Measurements from ENCODE around the gene ADCY1.
A peak's percentile ranks its signal among the peaks of the same experiment; 100 is the strongest.
"Not testable (repeated sequence)": the region's sequence is repeated elsewhere in the genome, so short reads cannot be mapped to it uniquely, and the experiment has no call there.

Gene ADCY1

DNA sequence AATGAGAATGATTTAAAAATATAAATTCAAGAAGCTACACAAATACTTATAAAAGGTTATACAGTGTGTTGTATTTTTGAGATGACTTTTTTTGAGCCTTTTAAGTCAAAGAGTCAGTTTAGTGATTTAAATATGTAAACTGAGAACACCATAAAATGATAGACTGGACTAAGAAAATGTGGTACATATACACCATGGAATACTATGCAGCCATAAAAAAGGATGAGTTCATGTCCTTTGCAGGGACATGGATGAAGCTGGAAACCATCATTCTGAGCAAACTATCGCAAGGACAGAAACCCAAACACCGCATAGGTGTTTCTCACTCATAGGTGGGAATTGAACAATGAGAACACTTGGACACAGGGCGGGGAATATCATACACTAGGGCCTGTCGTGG lies 182.2 kb downstream of the ADCY1 start:
- not testable (repeated sequence) for H3K4me1 Mint-ChIP-seq (ENCODE audit: low read depth); H3K36me3 Mint-ChIP-seq; H3K27ac Mint-ChIP-seq; H3K9me3 Mint-ChIP-seq (ENCODE audit: low read depth); H3K4me3 Mint-ChIP-seq; H3K27me3 Mint-ChIP-seq

DNA sequence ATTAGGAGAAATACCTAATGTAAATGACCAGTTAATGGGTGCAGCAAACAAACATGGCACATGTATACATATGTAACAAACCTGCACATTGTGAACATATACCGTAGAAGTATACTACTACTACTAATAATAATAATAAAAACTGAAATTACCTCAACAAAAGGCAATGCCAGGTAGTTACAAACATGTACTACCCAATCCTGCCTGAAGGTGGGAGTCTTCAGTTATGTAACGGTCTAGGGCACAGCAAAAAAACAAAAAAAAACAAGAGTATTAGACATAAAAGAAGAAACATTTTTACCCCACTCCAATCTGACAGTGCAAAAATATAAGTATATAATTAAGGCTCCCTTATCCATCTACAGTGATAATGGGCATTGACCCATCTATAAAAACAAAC lies 182.6 kb downstream of the ADCY1 start:
- H3K4me3 Mint-ChIP-seq; H3K27me3 Mint-ChIP-seq; H3K9me3 Mint-ChIP-seq (ENCODE audit: low read depth); H3K27ac Mint-ChIP-seq; H3K4me1 Mint-ChIP-seq (ENCODE audit: low read depth); H3K36me3 Mint-ChIP-seq: not testable (repeated sequence)

DNA sequence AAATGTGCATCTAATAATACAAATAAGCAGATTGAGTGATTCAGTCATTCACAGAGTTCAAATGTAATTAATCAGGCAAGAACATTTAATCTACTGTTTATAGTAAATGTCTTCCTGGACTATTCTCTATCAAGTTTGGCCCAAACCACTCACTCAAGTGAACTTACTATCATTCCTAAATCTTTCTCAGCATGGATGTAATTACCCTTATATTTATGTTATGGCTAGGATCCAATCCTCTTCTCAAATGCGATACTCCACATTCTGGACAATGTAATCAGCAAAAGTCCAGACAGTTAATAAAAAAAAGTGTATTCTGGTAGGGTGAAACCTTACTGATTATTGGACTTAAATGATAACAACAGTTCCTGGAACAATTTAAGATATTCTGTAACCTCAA lies 185.3 kb downstream of the ADCY1 start:
- H3K4me1 Mint-ChIP-seq (ENCODE audit: low read depth), result peaks cover 18% of the 10 kb centered on the region
- H3K9me3 Mint-ChIP-seq (ENCODE audit: low read depth); H3K4me3 Mint-ChIP-seq; H3K36me3 Mint-ChIP-seq; H3K27ac Mint-ChIP-seq; H3K27me3 Mint-ChIP-seq: not testable (repeated sequence)

DNA sequence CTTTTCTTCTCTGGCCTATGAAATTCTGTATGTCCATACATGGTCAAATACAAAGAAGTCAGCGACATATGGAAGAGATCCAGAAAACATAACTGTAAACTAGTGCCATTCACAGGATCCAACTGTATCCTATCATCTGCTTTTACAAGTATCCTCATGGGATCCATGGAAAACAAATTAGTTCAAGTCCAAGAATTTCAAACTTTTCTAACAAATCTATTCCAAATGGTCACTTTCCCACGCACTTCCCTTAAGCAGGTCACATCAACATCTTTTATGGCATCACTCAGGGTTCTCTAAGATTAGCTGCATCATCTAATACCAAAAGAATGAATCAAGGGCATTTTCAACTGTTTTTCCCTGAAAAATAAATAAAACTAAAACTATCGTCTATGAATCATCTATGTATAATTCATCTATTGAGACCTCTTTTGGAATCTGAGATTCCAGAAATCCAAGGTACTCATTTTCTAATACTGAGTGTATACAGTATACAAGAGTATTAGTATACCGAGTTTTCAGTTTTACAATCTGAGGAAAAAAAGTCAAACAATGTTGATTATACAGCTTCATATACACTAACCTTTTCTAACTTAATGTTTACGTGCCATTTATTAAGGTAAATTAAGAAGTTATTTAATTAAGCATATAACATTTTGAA lies 187.5 kb downstream of the ADCY1 start:
- H3K4me3 Mint-ChIP-seq, result not testable (repeated sequence)
- H3K4me1 Mint-ChIP-seq (ENCODE audit: low read depth), result peaks cover 21% of the 10 kb centered on the region

DNA sequence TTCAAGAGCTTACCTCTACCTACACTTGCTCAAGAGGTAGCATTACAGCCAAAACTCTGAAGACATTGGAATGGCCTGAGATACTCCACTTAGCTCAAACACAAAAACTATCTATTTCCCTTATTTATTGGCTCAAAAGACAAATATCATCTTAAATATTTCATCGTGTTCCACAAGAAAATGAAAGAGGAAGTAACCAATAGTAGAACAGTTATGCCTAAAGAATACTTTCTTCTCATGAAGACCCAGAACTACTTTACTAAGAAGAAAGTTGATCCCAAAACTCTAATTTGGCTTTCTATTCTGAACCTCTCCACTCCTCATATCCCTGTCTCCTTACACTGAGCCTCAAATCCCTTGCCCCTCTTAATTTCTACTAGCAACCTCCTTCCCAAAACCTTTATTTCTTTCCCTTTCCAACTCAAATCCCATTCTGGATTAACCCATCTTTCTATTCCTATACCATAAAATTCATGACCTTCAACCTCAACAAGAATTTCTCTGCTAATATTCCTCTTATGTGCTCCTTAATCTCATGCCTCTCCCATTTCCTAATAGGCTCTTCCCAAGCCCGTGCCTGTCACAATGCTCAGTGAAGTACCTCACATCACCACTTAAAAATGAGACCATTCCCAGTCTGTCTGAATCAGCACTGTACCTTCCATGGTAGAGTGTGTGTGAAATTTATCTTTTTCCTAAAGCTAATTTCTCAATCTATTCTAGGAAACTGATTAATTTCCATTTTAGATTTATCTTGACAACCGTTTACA lies 188.2 kb downstream of the ADCY1 start:
- H3K4me1 Mint-ChIP-seq (ENCODE audit: low read depth), result peaks cover 21% of the 10 kb centered on the region
- not testable (repeated sequence) for H3K27me3 Mint-ChIP-seq; H3K27ac Mint-ChIP-seq; H3K36me3 Mint-ChIP-seq; H3K9me3 Mint-ChIP-seq (ENCODE audit: low read depth); H3K4me3 Mint-ChIP-seq

More for the DNA sequence above, 187.5 kb downstream of the ADCY1 start:
- not testable (repeated sequence) for H3K27ac Mint-ChIP-seq; H3K27me3 Mint-ChIP-seq; H3K36me3 Mint-ChIP-seq; H3K9me3 Mint-ChIP-seq (ENCODE audit: low read depth)

DNA sequence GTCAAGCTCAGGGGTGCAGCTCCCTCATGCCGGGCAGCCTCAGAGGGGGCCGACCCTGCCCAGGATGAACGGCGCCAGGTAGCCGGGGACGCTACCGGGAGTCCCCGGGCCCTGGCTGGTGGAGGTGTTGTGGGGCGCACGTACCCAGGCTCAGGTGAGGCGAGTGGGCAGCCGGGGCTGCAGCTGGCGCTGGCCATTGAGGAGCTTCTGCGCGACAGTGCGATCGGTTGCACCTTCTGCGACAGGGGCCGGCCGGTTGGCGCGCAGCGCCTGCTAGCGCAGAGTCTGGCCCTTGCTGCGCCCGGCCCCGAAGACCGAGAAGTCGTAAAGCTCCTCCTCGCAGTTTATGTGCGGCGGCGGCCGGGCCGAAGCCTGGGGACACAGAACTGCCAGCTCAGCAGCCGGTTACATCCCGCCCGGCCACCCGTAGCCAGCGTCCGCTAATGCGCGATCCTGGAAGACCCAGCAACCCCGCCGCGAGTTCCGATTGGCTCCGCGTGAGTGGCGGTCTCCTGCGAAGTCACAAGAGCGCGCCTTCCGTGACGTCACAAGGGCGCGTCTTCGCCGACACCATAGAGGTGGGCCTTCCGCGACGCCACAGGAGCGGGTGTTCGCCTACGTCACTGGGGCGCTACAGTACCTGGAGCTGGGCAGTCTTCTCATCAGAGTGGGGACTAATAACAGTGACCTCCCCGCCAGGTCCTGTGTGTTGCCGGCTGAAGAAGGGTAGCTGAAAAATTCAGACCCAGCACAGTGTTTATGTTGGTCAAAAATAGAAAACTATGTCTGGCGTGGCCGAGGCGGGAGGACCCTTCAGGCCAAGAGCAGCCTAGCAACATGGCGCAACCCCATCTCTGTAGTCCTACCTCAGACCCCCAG lies 194.6 kb downstream of the ADCY1 start:
- H3K36me3 Mint-ChIP-seq; H3K27me3 Mint-ChIP-seq; H3K9me3 Mint-ChIP-seq (ENCODE audit: low read depth): not testable (repeated sequence)
- Mint-ChIP-seq H3K27ac (peak overlapping the region; percentile 95), H3K4me1 (ENCODE audit: low read depth) (peaks cover 14% of the 10 kb centered on the region), H3K4me3 (peak overlapping the region; percentile 93)

DNA sequence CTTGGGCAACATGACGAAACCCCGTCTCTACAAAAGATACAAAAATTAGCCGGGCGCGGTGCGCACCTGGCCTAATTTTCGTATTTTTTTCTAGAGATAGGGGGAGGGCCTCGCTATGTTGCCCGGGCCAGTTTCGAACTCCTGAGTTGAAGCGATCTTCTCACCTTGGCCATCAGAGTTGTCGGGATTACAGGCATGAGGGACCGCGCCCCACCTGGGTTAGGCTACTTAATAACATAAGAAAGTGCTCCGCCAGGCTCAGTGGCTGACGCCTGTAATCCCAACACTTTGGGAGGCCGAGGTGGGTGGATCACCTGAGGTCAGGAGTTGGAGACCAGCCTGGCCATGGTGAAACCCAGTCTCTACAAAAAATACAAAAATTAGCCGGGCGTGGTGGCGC lies 195.5 kb downstream of the ADCY1 start:
- Mint-ChIP-seq H3K27ac (peak overlapping the region; percentile 95), H3K4me3 (peak overlapping the region; percentile 93), H3K4me1 (ENCODE audit: low read depth) (peaks cover 12% of the 10 kb centered on the region)
- not testable (repeated sequence) for H3K9me3 Mint-ChIP-seq (ENCODE audit: low read depth); H3K36me3 Mint-ChIP-seq; H3K27me3 Mint-ChIP-seq

Data from activated naive CD8-positive, alpha-beta T cell (primary cell).